HEK293 (cell line): ENCODE results near the gene PLA2G4A.

Experiments used
- CTCF ChIA-PET: fragments of 350-600 bp; formaldehyde crosslinking; extraction: SDS; loops from one replicate; lab custom pipeline; 2021; ENCODE audit warnings: antibody characterized with exemption; lab: Yijun Ruan, JAX
- POLR2A ChIA-PET: fragments of 300-600 bp; formaldehyde crosslinking; extraction: SDS; loops from one replicate; lab custom pipeline; 2020; ENCODE audit warnings: antibody characterized with exemption, inconsistent platforms; lab: Yijun Ruan, JAX
- H3K27ac ChIP-seq: fragments of 200-500 bp; sonication (Bioruptor generic); 2 replicates; pipeline ENCODE4 v1.5.1; 2014; ENCODE audit warnings: low read depth, low read length, control low read depth, inconsistent platforms; ENCODE audit errors: extremely low read depth
- H3K36me3 ChIP-seq, 2 experiments: fragments of 200-500 bp in 1 of 2; sonication (Bioruptor generic) in 1 of 2; 1 replicate in 1 of 2; 2 replicates in 1 of 2; pipeline ENCODE4 v1.5.1; 2014 to 2017; ENCODE audit warnings: inconsistent platforms in 2 of 2, low read length in 2 of 2; ENCODE audit not compliant: control insufficient read depth in 2 of 2, insufficient read depth in 1 of 2
- H3K4me1 ChIP-seq: fragments of 200-500 bp; sonication (Bioruptor generic); 2 replicates; pipeline ENCODE4 v1.5.1; 2014; ENCODE audit warnings: mild to moderate bottlenecking, low read length, inconsistent platforms; ENCODE audit not compliant: control insufficient read depth, insufficient read depth
- H3K4me3 ChIP-seq: 2 replicates; pipeline ENCODE4 v1.5.1; 2011; ENCODE audit warnings: low read depth, mild to moderate bottlenecking, control low read depth, low read length, moderate library complexity
- H3K9me3 ChIP-seq: fragments of 200-500 bp; sonication (Bioruptor generic); 2 replicates; pipeline ENCODE4 v1.5.1; 2014; ENCODE audit warnings: low read depth, low read length, inconsistent platforms; ENCODE audit not compliant: control insufficient read depth, insufficient read depth
- CTCF ChIP-seq: fragments of 450-650 bp; formaldehyde crosslinking; IDR thresholded peaks from 2 replicates; pipeline ENCODE4 v1.5.1; 2016; ENCODE audit warnings: missing biosample characterization, missing genetic modification characterization
- ZNF140 ChIP-seq: fragments of 450-650 bp; formaldehyde crosslinking; IDR thresholded peaks from 2 replicates; pipeline ENCODE4 v1.5.1; 2016; ENCODE audit warnings: missing biosample characterization, missing genetic modification characterization
- ZNF155 ChIP-seq: fragments of 450-650 bp; formaldehyde crosslinking; IDR thresholded peaks from 2 replicates; pipeline ENCODE4 v1.5.1; 2016; ENCODE audit warnings: missing biosample characterization, missing genetic modification characterization
- ZNF223 ChIP-seq: fragments of 450-650 bp; formaldehyde crosslinking; IDR thresholded peaks from 2 replicates; pipeline ENCODE4 v1.5.1; 2016; ENCODE audit warnings: missing biosample characterization, missing genetic modification characterization
- ZNF350 ChIP-seq: fragments of 450-650 bp; formaldehyde crosslinking; IDR thresholded peaks from 2 replicates; pipeline ENCODE4 v1.5.0; 2017; ENCODE audit warnings: missing biosample characterization, mild to moderate bottlenecking, missing genetic modification characterization
- ZNF366 ChIP-seq: fragments of 450-650 bp; formaldehyde crosslinking; conservative IDR thresholded peaks from 2 replicates; pipeline ENCODE4 v1.5.1; 2016; ENCODE audit warnings: missing biosample characterization, missing genetic modification characterization
- ZNF629 ChIP-seq: fragments of 450-650 bp; formaldehyde crosslinking; IDR thresholded peaks from 2 replicates; pipeline ENCODE4 v1.5.1; 2017; ENCODE audit warnings: missing biosample characterization, missing genetic modification characterization
- ZNF654 ChIP-seq: fragments of 450-650 bp; formaldehyde crosslinking; IDR thresholded peaks from 2 replicates; pipeline ENCODE4 v1.5.1; 2016; ENCODE audit warnings: low read depth, missing biosample characterization, missing genetic modification characterization
- ZNF660 ChIP-seq: fragments of 450-650 bp; IDR thresholded peaks from 2 replicates; pipeline ENCODE4 v1.5.1; 2018; ENCODE audit warnings: missing biosample characterization, mild to moderate bottlenecking, missing genetic modification characterization
- ZNF677 ChIP-seq: fragments of 450-650 bp; IDR thresholded peaks from 2 replicates; pipeline ENCODE4 v1.5.0; 2018; ENCODE audit warnings: missing biosample characterization, mild to moderate bottlenecking, missing genetic modification characterization, moderate library complexity
- ZNF692 ChIP-seq: fragments of 450-650 bp; formaldehyde crosslinking; IDR thresholded peaks from 2 replicates; pipeline ENCODE4 v1.5.1; 2016; ENCODE audit warnings: missing biosample characterization, missing genetic modification characterization
- ZNF76 ChIP-seq: fragments of 450-650 bp; formaldehyde crosslinking; IDR thresholded peaks from 2 replicates; pipeline ENCODE4; 2016; ENCODE audit warnings: low read depth, missing biosample characterization, missing genetic modification characterization, borderline replicate concordance
- ZNF768 ChIP-seq: fragments of 450-650 bp; formaldehyde crosslinking; IDR thresholded peaks from 2 replicates; pipeline ENCODE4 v1.5.1; 2018; ENCODE audit warnings: missing biosample characterization, mild to moderate bottlenecking, missing genetic modification characterization
- ZNF776 ChIP-seq: fragments of 450-650 bp; formaldehyde crosslinking; IDR thresholded peaks from 2 replicates; pipeline ENCODE4 v1.5.0; 2017; ENCODE audit warnings: missing biosample characterization, missing genetic modification characterization, borderline replicate concordance
- TF ChIP-seq, protein P1 (sequence below): fragments of 450-650 bp; formaldehyde crosslinking; IDR thresholded peaks from 2 replicates; pipeline ENCODE4 v1.5.1; 2016; ENCODE audit warnings: missing biosample characterization, missing genetic modification characterization
- TF ChIP-seq, protein P2 (sequence below): fragments of 450-650 bp; formaldehyde crosslinking; IDR thresholded peaks from 2 replicates; pipeline ENCODE4 v1.5.1; 2017; ENCODE audit warnings: missing biosample characterization, missing genetic modification characterization

PLA2G4A gene

GRCh38 chr1:186984959-186985358 lies 156.2 kb downstream of the PLA2G4A start:
- Histone ChIP-seq H3K27ac (no peak overlapping the region), H3K9me3 (no peaks in the 10 kb centered on the region)
- TF ChIP-seq ZNF223 (tag by site-specific recombination) (no peak), ZNF140 (no peak), ZNF692 (tag by site-specific recombination) (no peak)
- TF ChIP-seq, protein P1, sequence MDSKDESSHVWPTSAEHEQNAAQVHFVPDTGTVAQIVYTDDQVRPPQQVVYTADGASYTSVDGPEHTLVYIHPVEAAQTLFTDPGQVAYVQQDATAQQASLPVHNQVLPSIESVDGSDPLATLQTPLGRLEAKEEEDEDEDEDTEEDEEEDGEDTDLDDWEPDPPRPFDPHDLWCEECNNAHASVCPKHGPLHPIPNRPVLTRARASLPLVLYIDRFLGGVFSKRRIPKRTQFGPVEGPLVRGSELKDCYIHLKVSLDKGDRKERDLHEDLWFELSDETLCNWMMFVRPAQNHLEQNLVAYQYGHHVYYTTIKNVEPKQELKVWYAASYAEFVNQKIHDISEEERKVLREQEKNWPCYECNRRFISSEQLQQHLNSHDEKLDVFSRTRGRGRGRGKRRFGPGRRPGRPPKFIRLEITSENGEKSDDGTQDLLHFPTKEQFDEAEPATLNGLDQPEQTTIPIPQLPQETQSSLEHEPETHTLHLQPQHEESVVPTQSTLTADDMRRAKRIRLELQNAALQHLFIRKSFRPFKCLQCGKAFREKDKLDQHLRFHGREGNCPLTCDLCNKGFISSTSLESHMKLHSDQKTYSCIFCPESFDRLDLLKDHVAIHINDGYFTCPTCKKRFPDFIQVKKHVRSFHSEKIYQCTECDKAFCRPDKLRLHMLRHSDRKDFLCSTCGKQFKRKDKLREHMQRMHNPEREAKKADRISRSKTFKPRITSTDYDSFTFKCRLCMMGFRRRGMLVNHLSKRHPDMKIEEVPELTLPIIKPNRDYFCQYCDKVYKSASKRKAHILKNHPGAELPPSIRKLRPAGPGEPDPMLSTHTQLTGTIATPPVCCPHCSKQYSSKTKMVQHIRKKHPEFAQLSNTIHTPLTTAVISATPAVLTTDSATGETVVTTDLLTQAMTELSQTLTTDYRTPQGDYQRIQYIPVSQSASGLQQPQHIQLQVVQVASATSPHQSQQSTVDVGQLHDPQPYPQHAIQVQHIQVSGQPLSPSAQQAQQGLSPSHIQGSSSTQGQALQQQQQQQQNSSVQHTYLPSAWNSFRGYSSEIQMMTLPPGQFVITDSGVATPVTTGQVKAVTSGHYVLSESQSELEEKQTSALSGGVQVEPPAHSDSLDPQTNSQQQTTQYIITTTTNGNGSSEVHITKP (tag by site-specific recombination): no peak
- TF ChIP-seq, all 188 proteins: peak for 0
- H3K36me3 ChIP-seq: no peaks in the 10 kb centered on the region
- H3K4me3 ChIP-seq: no peak overlapping the region
- ChIA-PET CTCF (interaction anchor here (0.7 to 1.6 kb wide), 8 partner anchors 10 to 610 kb away, joined by 3 to 8 read pairs (median 3); partner anchors contain the start of gene TPR), POLR2A (no interaction called here)
- H3K4me1 ChIP-seq: no peaks in the 10 kb centered on the region

DNA sequence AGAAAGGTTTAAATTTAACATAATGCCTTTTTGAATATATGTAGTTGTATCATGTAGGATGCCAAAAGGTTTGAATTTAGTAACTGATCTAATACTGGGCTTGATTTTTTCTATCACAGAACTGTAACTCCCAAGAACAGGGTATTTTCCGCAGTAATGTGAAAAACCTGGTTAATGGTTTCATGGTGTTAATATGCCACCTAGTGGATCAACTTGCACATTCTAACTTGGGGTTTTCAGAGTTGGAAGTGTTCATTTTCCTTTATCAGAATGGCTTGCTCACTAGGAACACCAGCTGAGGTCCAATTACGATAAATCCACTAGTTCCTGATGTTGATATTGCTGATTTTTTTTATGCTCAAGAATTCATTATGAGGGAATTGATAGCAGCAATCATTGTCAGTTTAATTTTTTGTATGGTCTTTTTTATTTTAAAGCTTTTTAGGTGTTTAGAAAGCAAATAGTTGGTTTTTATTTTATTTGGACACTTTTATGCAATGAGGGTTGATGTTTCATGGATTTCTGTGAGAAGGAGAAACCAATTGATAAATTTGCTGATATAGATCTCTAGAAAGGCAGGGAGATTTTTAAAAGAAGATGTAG lies 157.2 kb downstream of the PLA2G4A start:
- no peak overlapping the region for H3K4me3 ChIP-seq
- no peak overlapping the region for H3K27ac ChIP-seq
- POLR2A ChIA-PET: interaction anchor here (1.5 kb wide), 1 partner anchor 611 kb away, joined by 4 read pairs; the partner anchor contains the start of genes ODR4 and TPR
- CTCF ChIA-PET: interaction anchor here (0.6 to 3.3 kb wide), 25 partner anchors 9 to 611 kb away, joined by 3 to 38 read pairs (median 4); partner anchors contain the start of gene TPR
- TF ChIP-seq ZNF350 (tag by site-specific recombination) (no peak), ZNF768 (tag by site-specific recombination) (no peak), ZNF677 (tag by site-specific recombination) (no peak), ZNF629 (no peak), ZNF654 (peak; percentile 92), CTCF (tag by site-specific recombination) (peak; percentile 31; the same call in 1 of the 2 replicates), ZNF155 (tag by site-specific recombination) (no peak), ZNF660 (tag by site-specific recombination) (0 out of 2 replicates have a peak, but pooled peaks have one; percentile 24)
- no peaks in the 10 kb centered on the region for H3K4me1 ChIP-seq
- no peaks in the 10 kb centered on the region for H3K36me3 ChIP-seq
- no peaks in the 10 kb centered on the region for H3K9me3 ChIP-seq

DNA sequence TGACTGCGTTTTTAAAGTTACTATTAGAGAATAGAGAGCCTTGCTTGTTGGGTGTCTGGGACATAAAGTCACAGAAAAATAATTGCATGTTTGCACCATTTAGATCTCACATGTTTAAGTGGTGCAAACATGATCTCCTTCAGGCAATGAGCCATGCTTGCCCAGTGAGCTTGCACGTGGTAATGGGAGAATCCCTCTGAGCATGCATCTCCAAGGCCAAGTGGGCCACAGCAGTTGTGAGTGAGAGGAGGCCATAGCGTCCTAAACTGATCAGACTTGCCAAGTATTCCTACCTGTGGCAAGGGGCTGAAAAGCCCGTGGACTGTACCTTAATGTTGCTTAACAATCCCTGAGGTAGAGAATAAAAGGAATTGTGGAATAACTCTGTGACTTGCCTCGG lies 158.3 kb downstream of the PLA2G4A start:
- H3K4me3 ChIP-seq: no peak overlapping the region
- TF ChIP-seq, protein P2, sequence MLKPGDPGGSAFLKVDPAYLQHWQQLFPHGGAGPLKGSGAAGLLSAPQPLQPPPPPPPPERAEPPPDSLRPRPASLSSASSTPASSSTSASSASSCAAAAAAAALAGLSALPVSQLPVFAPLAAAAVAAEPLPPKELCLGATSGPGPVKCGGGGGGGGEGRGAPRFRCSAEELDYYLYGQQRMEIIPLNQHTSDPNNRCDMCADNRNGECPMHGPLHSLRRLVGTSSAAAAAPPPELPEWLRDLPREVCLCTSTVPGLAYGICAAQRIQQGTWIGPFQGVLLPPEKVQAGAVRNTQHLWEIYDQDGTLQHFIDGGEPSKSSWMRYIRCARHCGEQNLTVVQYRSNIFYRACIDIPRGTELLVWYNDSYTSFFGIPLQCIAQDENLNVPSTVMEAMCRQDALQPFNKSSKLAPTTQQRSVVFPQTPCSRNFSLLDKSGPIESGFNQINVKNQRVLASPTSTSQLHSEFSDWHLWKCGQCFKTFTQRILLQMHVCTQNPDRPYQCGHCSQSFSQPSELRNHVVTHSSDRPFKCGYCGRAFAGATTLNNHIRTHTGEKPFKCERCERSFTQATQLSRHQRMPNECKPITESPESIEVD (tag by site-specific recombination): no peak
- TF ChIP-seq ZNF776 (tag by site-specific recombination) (no peak), ZNF76 (tag by site-specific recombination) (no peak), ZNF366 (no peak)
- POLR2A ChIA-PET: interaction anchor here (1.5 kb wide), 1 partner anchor 612 kb away, joined by 4 read pairs; the partner anchor contains the start of genes ODR4 and TPR
- H3K36me3 ChIP-seq: no peaks in the 10 kb centered on the region
- no peaks in the 10 kb centered on the region for H3K4me1 ChIP-seq
- no peak overlapping the region for H3K27ac ChIP-seq
- H3K9me3 ChIP-seq: no peaks in the 10 kb centered on the region
- CTCF ChIA-PET: interaction anchor here (0.9 to 3.3 kb wide), 14 partner anchors 8 to 612 kb away, joined by 3 to 38 read pairs (median 5); partner anchors contain the start of gene TPR
